Colonic mucosa (tissue), 4 donors: ENCODE measurements around the gene HOXB8. TPM values are rescaled to one million over a fixed set of nuclear protein-coding genes. Genes with fewer than 3 reads are reported as not detected.

ENCODE experiments used
- DNase-seq: peaks from one replicate; pipeline ENCODE4 v3.0.0-alpha.2; 2020
- H3K27ac ChIP-seq: fragments of 200-600 bp; one replicate; pipeline ENCODE4 v1.8.0; 2021
- H3K27me3 ChIP-seq: fragments of 200-600 bp; one replicate; pipeline ENCODE4 v1.8.0; 2021
- H3K36me3 ChIP-seq: fragments of 200-600 bp; one replicate; pipeline ENCODE4 v1.8.0; 2021
- H3K4me1 ChIP-seq: fragments of 200-600 bp; one replicate; pipeline ENCODE4 v1.8.0; 2021; ENCODE audit warnings: mild to moderate bottlenecking
- H3K4me3 ChIP-seq: fragments of 200-600 bp; one replicate; pipeline ENCODE4 v1.8.0; 2021
- H3K9ac ChIP-seq, 2 donors: one replicate each; pipeline ENCODE4 v1.7.0; 2013; ENCODE audit warnings: control low read depth in 2 of 2, low read depth in 2 of 2, low read length in 2 of 2
- H3K9me3 ChIP-seq: fragments of 200-600 bp; one replicate; pipeline ENCODE4 v1.8.0; 2021
- intact Hi-C: fragments of 100-400 bp; cut with DNase I; formaldehyde crosslinking; loops from one replicate; pipeline ENCODE4 v1.14.1; 2022
- total RNA-seq, 2 donors: library from RNA; stranded (reverse); fragmentation: NEBNext Ultra II Directional in 1 of 2; extraction: Animal tissue kit (Norgen Biotek cat#: 25700) in 1 of 2; gene quantifications; one replicate each; pipeline ENCODE4 v1.2.1, GENCODE V29; 2021
- TF ChIP-seq, protein P1 (sequence below): fragments of 200-600 bp; IDR thresholded peaks from one replicate; pipeline ENCODE4 v1.8.0; 2022; ENCODE audit warnings: antibody characterized with exemption, mild to moderate bottlenecking
- donor health status: healthy.
- donor health status: DM: no; HTN: no; CAD: no.
- donor health status: DM: no; HTN: no; CAD: no.

The HOXB8 gene
- total RNA-seq, 2 donors from 2014 or later: 4.2 to 7.4 TPM

DNA sequence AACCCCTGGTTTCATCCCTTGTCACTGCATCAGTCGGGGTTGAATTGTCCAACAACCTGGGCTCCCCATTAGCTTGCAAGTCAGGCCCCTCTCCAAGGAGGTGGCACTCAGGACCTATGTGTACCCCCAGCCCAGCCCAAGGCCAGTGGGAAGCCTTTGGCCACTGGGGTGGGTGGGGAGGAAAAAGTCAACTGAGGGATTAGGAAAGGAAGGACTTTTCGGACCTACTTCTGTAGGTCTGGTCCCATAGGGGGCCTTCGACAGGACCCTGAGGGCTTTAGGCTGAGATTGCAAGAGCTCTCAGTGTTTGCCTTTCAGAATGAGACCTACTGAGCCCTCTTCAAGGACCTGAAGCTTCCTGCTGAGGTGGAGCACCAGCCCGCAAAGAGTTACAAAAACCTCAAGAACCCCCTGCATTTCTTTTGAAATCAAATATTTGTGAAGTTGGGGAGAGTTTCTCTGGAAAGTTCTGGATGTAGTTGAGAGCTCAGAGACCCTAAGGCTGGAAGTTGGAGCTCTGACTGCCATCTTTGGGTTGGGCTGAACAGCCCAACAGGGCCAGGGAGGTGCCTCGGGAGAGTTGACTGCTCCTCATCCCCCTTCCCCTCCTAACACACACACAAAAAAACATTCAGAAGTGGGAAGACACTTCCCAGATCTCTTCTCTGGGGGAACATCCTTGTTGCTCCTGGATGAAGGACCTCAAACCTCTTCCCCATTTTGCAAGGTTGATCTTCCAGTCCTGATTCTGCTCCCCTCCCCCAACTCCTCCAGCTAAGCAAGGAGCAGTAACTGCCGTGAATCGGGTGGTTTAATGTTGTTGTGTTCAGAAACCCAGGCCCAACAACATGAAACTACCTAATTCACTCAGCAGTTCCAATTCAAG, 16.8 kb upstream of the HOXB8 start:
- Histone ChIP-seq H3K27me3 (peaks cover 40% of the 10 kb centered on the region), H3K27ac (peak overlapping the region; percentile 86), H3K9me3 (no peaks in the 10 kb centered on the region), H3K4me3 (peak overlapping the region; percentile 8), H3K9ac (peak overlapping the region; percentile 71 to 76), H3K36me3 (no peaks in the 10 kb centered on the region), H3K4me1 (peaks cover 26% of the 10 kb centered on the region)
- peak; percentile 64 for DNase-seq
- TF ChIP-seq, protein P1, sequence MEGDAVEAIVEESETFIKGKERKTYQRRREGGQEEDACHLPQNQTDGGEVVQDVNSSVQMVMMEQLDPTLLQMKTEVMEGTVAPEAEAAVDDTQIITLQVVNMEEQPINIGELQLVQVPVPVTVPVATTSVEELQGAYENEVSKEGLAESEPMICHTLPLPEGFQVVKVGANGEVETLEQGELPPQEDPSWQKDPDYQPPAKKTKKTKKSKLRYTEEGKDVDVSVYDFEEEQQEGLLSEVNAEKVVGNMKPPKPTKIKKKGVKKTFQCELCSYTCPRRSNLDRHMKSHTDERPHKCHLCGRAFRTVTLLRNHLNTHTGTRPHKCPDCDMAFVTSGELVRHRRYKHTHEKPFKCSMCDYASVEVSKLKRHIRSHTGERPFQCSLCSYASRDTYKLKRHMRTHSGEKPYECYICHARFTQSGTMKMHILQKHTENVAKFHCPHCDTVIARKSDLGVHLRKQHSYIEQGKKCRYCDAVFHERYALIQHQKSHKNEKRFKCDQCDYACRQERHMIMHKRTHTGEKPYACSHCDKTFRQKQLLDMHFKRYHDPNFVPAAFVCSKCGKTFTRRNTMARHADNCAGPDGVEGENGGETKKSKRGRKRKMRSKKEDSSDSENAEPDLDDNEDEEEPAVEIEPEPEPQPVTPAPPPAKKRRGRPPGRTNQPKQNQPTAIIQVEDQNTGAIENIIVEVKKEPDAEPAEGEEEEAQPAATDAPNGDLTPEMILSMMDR: no peak
- intact Hi-C loops: no loop called here

GRCh38 chr17:48630925-48631692, 16.0 kb upstream of the HOXB8 start:
- intact Hi-C loops: no loop called here
- DNase-seq: peak; percentile 85
- H3K27ac ChIP-seq: peak overlapping the region; percentile 86

GRCh38 chr17:48630009-48630924, 15.2 kb upstream of the HOXB8 start:
- peaks cover 41% of the 10 kb centered on the region for H3K27me3 ChIP-seq

More at GRCh38 chr17:48630925-48631692, 16.0 kb upstream of the HOXB8 start:
- TF ChIP-seq, protein P1: no peak
- peak overlapping the region; percentile 45 to 71 for H3K9ac ChIP-seq
- H3K4me1 ChIP-seq: peaks cover 26% of the 10 kb centered on the region
- no peaks in the 10 kb centered on the region for H3K9me3 ChIP-seq
- no peak overlapping the region for H3K4me3 ChIP-seq
- no peaks in the 10 kb centered on the region for H3K36me3 ChIP-seq
- peaks cover 47% of the 10 kb centered on the region for H3K27me3 ChIP-seq

DNA sequence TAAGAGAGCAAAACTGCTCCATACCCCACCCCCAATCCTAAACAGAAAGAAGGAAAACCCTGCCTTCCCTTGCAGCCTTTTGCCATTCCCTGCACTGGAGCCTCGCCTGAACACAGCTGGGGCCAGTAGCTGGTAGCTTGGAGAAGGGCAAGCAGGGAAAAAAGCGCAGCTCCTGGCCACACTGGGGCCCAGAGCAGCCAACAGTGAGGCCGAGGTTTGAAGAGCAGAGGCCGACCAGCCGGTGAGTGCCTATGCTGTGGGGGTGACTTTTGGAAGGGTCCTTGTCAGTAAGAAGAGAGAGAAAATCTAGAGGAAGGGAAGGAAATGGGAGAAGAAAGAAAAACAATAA, 14.3 kb upstream of the HOXB8 start:
- H3K4me1 ChIP-seq: peaks cover 21% of the 10 kb centered on the region
- H3K4me3 ChIP-seq: no peak overlapping the region
- DNase-seq: peak; percentile 26
- H3K36me3 ChIP-seq: no peaks in the 10 kb centered on the region
- peak overlapping the region; percentile 82 for H3K27ac ChIP-seq
- H3K9ac ChIP-seq: peak overlapping the region; percentile 0 to 71
- peaks cover 44% of the 10 kb centered on the region for H3K27me3 ChIP-seq
- TF ChIP-seq, protein P1: no peak
- intact Hi-C loops: loop anchor here (10.0 kb wide), 1 partner anchor 485 kb away; no protein-coding TSS in a partner anchor
- H3K9me3 ChIP-seq: no peaks in the 10 kb centered on the region

More at GRCh38 chr17:48630009-48630924, 15.2 kb upstream of the HOXB8 start:
- Histone ChIP-seq H3K9me3 (no peaks in the 10 kb centered on the region), H3K9ac (peak overlapping the region in 1 of 2 donors; percentile 71), H3K36me3 (no peaks in the 10 kb centered on the region), H3K4me3 (no peak overlapping the region), H3K27ac (peak overlapping the region; percentile 86), H3K4me1 (peaks cover 23% of the 10 kb centered on the region)
- peak; percentile 62 for DNase-seq
- intact Hi-C loops: no loop called here
- TF ChIP-seq, protein P1: no peak
